Immature natural killer cell (primary cell): ENCODE data around the gene CLSTN2. TPM values are rescaled to one million over a fixed set of nuclear protein-coding genes. Genes with fewer than 3 reads are reported as not detected.

Source experiments
- DNase-seq, 3 donors: peaks; one replicate each; pipeline ENCODE4 v3.0.0; 2022; ENCODE audit warnings: mixed read lengths in 1 of 3
- H3K27ac Mint-ChIP-seq, 6 donors: one replicate each; pipeline ENCODE4 v1.8.0; 2020; ENCODE audit warnings: mixed read lengths in 6 of 6, mild to moderate bottlenecking in 5 of 6, inconsistent platforms in 4 of 6, moderate library complexity in 3 of 6
- H3K27me3 Mint-ChIP-seq, 3 donors: one replicate each; pipeline ENCODE4 v1.8.0; 2020 to 2021; ENCODE audit warnings: low read depth in 3 of 3, mild to moderate bottlenecking in 3 of 3, mixed read lengths in 3 of 3, moderate library complexity in 3 of 3, inconsistent platforms in 1 of 3
- H3K36me3 Mint-ChIP-seq, 3 donors: one replicate each; pipeline ENCODE4 v1.8.0; 2020; ENCODE audit warnings: mixed read lengths in 3 of 3, inconsistent platforms in 2 of 3, mild to moderate bottlenecking in 2 of 3
- H3K4me1 Mint-ChIP-seq, 2 donors: one replicate each; pipeline ENCODE4 v1.8.0; 2020; ENCODE audit warnings: inconsistent platforms in 2 of 2, mild to moderate bottlenecking in 2 of 2, mixed read lengths in 2 of 2, moderate library complexity in 1 of 2
- H3K4me3 Mint-ChIP-seq, 5 donors: one replicate each; pipeline ENCODE4 v1.8.0; 2020; ENCODE audit warnings: mild to moderate bottlenecking in 5 of 5, mixed read lengths in 5 of 5, inconsistent platforms in 3 of 5, moderate library complexity in 3 of 5
- H3K9me3 Mint-ChIP-seq, 6 donors: one replicate each; pipeline ENCODE4 v1.8.0; 2020; ENCODE audit warnings: mild to moderate bottlenecking in 6 of 6, mixed read lengths in 6 of 6, inconsistent platforms in 4 of 6, moderate library complexity in 3 of 6
- polyA plus RNA-seq, 3 donors: library from polyadenylated mRNA; unstranded; fragments of 300-500 nt; fragmentation: Illumina TruSeq; gene quantifications; one replicate each; pipeline ENCODE4 v1.2.3, GENCODE V29; 2021

CLSTN2 gene
- polyA plus RNA-seq, 3 donors from 2014 or later, result not detected

GRCh38 chr3:140384876-140385275 is 449.9 kb downstream of the CLSTN2 start:
- no peaks in the 10 kb centered on the region for H3K9me3 Mint-ChIP-seq
- no peak overlapping the region for H3K4me3 Mint-ChIP-seq
- no peaks in the 10 kb centered on the region for H3K36me3 Mint-ChIP-seq
- H3K27ac Mint-ChIP-seq, result no peak overlapping the region
- peaks cover 2 to 4% (median 2%) of the 10 kb centered on the region in 3 donors for H3K27me3 Mint-ChIP-seq
- no peaks in the 10 kb centered on the region for H3K4me1 Mint-ChIP-seq
- no peak for DNase-seq

GRCh38 chr3:140386357-140387100 is 451.5 kb downstream of the CLSTN2 start:
- H3K36me3 Mint-ChIP-seq, result no peaks in the 10 kb centered on the region
- no peaks in the 10 kb centered on the region for H3K4me1 Mint-ChIP-seq
- no peak overlapping the region for H3K27ac Mint-ChIP-seq
- no peak overlapping the region for H3K4me3 Mint-ChIP-seq
- peaks cover 2 to 3% (median 2%) of the 10 kb centered on the region in 3 donors for H3K27me3 Mint-ChIP-seq
- H3K9me3 Mint-ChIP-seq, result no peaks in the 10 kb centered on the region
- DNase-seq, result no peak

- no peak overlapping the region for H3K27ac Mint-ChIP-seq
- peaks cover 2 to 3% (median 2%) of the 10 kb centered on the region in 3 donors for H3K27me3 Mint-ChIP-seq
- H3K9me3 Mint-ChIP-seq, result no peaks in the 10 kb centered on the region
- H3K36me3 Mint-ChIP-seq, result no peaks in the 10 kb centered on the region
- no peaks in the 10 kb centered on the region for H3K4me1 Mint-ChIP-seq
- no peak overlapping the region for H3K4me3 Mint-ChIP-seq
- DNase-seq, result no peak
These were observed 452.3 kb downstream of the CLSTN2 start for GRCh38 chr3:140387244-140387643.

GRCh38 chr3:140388202-140388922 is 453.4 kb downstream of the CLSTN2 start:
- no peak overlapping the region for H3K27ac Mint-ChIP-seq
- DNase-seq, result no peak
- no peak overlapping the region for H3K4me3 Mint-ChIP-seq
- peaks cover 2 to 3% (median 2%) of the 10 kb centered on the region in 3 donors for H3K27me3 Mint-ChIP-seq
- no peaks in the 10 kb centered on the region for H3K36me3 Mint-ChIP-seq
- no peaks in the 10 kb centered on the region for H3K4me1 Mint-ChIP-seq
- H3K9me3 Mint-ChIP-seq, result no peaks in the 10 kb centered on the region

- peaks cover 2% of the 10 kb centered on the region in 3 donors for H3K27me3 Mint-ChIP-seq
- no peaks in the 10 kb centered on the region for H3K36me3 Mint-ChIP-seq
- H3K4me3 Mint-ChIP-seq, result no peak overlapping the region
- DNase-seq, result no peak
- H3K4me1 Mint-ChIP-seq, result no peaks in the 10 kb centered on the region
- no peaks in the 10 kb centered on the region for H3K9me3 Mint-ChIP-seq
- no peak overlapping the region for H3K27ac Mint-ChIP-seq
These were observed 456.1 kb downstream of the CLSTN2 start for GRCh38 chr3:140391061-140391460.

GRCh38 chr3:140394488-140395133 is 459.6 kb downstream of the CLSTN2 start:
- Mint-ChIP-seq H3K27ac (no peak overlapping the region), H3K4me1 (no peaks in the 10 kb centered on the region), H3K4me3 (no peak overlapping the region), H3K9me3 (no peaks in the 10 kb centered on the region), H3K36me3 (no peaks in the 10 kb centered on the region), H3K27me3 (peaks cover 0 to 2% (median 0%) of the 10 kb centered on the region in 3 donors)
- no peak for DNase-seq

- H3K4me1 Mint-ChIP-seq, result no peaks in the 10 kb centered on the region
- no peaks in the 10 kb centered on the region for H3K9me3 Mint-ChIP-seq
- H3K36me3 Mint-ChIP-seq, result no peaks in the 10 kb centered on the region
- peaks cover 0 to 2% (median 0%) of the 10 kb centered on the region in 3 donors for H3K27me3 Mint-ChIP-seq
- H3K4me3 Mint-ChIP-seq, result no peak overlapping the region
- H3K27ac Mint-ChIP-seq, result no peak overlapping the region
- DNase-seq, result no peak
These were observed 460.4 kb downstream of the CLSTN2 start for GRCh38 chr3:140395134-140396075.

- no peaks in the 10 kb centered on the region for H3K4me1 Mint-ChIP-seq
- peaks cover 0 to 2% (median 0%) of the 10 kb centered on the region in 3 donors for H3K27me3 Mint-ChIP-seq
- no peak for DNase-seq
- H3K36me3 Mint-ChIP-seq, result no peaks in the 10 kb centered on the region
- no peak overlapping the region for H3K4me3 Mint-ChIP-seq
- no peak overlapping the region for H3K27ac Mint-ChIP-seq
- H3K9me3 Mint-ChIP-seq, result no peaks in the 10 kb centered on the region
These were observed 461.1 kb downstream of the CLSTN2 start for GRCh38 chr3:140396110-140396509.

- DNase-seq, result no peak
- H3K27ac Mint-ChIP-seq, result no peak overlapping the region
- peaks cover 0 to under 1% (median 0%) of the 10 kb centered on the region in 3 donors for H3K36me3 Mint-ChIP-seq
- peaks cover 1 to 2% (median 2%) of the 10 kb centered on the region in 3 donors for H3K27me3 Mint-ChIP-seq
- H3K4me3 Mint-ChIP-seq, result no peak overlapping the region
- H3K4me1 Mint-ChIP-seq, result no peaks in the 10 kb centered on the region
- H3K9me3 Mint-ChIP-seq, result no peaks in the 10 kb centered on the region
These were observed 462.9 kb downstream of the CLSTN2 start for GRCh38 chr3:140397847-140398246.

GRCh38 chr3:140398387-140398786 is 463.4 kb downstream of the CLSTN2 start:
- DNase-seq, result no peak
- H3K4me1 Mint-ChIP-seq, result no peaks in the 10 kb centered on the region
- no peak overlapping the region for H3K27ac Mint-ChIP-seq
- peaks cover 0 to 4% (median 0%) of the 10 kb centered on the region in 3 donors for H3K36me3 Mint-ChIP-seq
- no peaks in the 10 kb centered on the region for H3K9me3 Mint-ChIP-seq
- no peak overlapping the region for H3K4me3 Mint-ChIP-seq
- H3K27me3 Mint-ChIP-seq, result peaks cover 2 to 3% (median 2%) of the 10 kb centered on the region in 3 donors

- Mint-ChIP-seq H3K4me3 (no peak overlapping the region), H3K4me1 (no peaks in the 10 kb centered on the region), H3K27me3 (peaks cover 2 to 4% (median 3%) of the 10 kb centered on the region in 3 donors), H3K36me3 (peaks cover 0 to 4% (median 0%) of the 10 kb centered on the region in 3 donors), H3K9me3 (no peaks in the 10 kb centered on the region), H3K27ac (no peak overlapping the region)
- DNase-seq, result no peak
These were observed 464.9 kb downstream of the CLSTN2 start for GRCh38 chr3:140399871-140400270.

GRCh38 chr3:140403079-140403478 is 468.1 kb downstream of the CLSTN2 start:
- no peak for DNase-seq
- Mint-ChIP-seq H3K36me3 (peaks cover 0 to 4% (median 0%) of the 10 kb centered on the region in 3 donors), H3K4me3 (no peak overlapping the region), H3K4me1 (no peaks in the 10 kb centered on the region), H3K27me3 (peaks cover 3 to 5% (median 5%) of the 10 kb centered on the region in 3 donors), H3K9me3 (peaks cover 0 to 3% (median 0%) of the 10 kb centered on the region in 6 donors), H3K27ac (no peak overlapping the region)

GRCh38 chr3:140403608-140404007 is 468.6 kb downstream of the CLSTN2 start:
- Mint-ChIP-seq H3K27me3 (peaks cover 3 to 5% (median 5%) of the 10 kb centered on the region in 3 donors), H3K4me3 (no peak overlapping the region), H3K27ac (no peak overlapping the region), H3K4me1 (no peaks in the 10 kb centered on the region), H3K36me3 (peaks cover 0 to 4% (median 0%) of the 10 kb centered on the region in 3 donors), H3K9me3 (peaks cover 0 to 4% (median 0%) of the 10 kb centered on the region in 6 donors)
- DNase-seq, result no peak
